SK-N-SH (cell line): ENCODE results near the gene MORN3. TPM values are rescaled to one million over a fixed set of nuclear protein-coding genes. Genes with fewer than 3 reads are reported as not detected.

Experiments used
- CTCF ChIA-PET: fragments of 300-600, 350-600 bp; formaldehyde crosslinking; extraction: SDS; loops from one replicate; lab custom pipeline; 2021; lab: Yijun Ruan, JAX
- POLR2A ChIA-PET: fragments of 350-600 bp; sonication (Branson Sonifier 250); formaldehyde crosslinking; extraction: SDS; loops from one replicate; lab custom pipeline; 2020; ENCODE audit warnings: antibody characterized with exemption, inconsistent platforms; lab: Yijun Ruan, JAX
- DNase-seq: peaks from one replicate; pipeline ENCODE4 v3.0.0; 2012
- H2AFZ ChIP-seq: fragments of 200-600 bp; sonication (generic); 2 replicates; pipeline ENCODE4 v1.8.1; 2016; ENCODE audit warnings: antibody characterized with exemption, mild to moderate bottlenecking, low read depth
- H3F3A ChIP-seq: fragments of 200-600 bp; sonication (generic); replicated peaks from 2 replicates; pipeline ENCODE3; 2016; ENCODE audit warnings: antibody characterized with exemption, mild to moderate bottlenecking; ENCODE audit not compliant: insufficient read depth
- H3K27ac ChIP-seq, 2 experiments: fragments of 200-500 bp in 1 of 2; fragments of 200-600 bp in 1 of 2; sonication (Bioruptor generic) in 1 of 2; sonication (generic), shearing (Covaris generic) in 1 of 2; 2 replicates each; pipeline versions ENCODE4 v1.5.1 to v1.6.1; 2014 to 2016; ENCODE audit warnings: low read depth in 2 of 2, inconsistent platforms in 1 of 2, low read length in 1 of 2, mild to moderate bottlenecking in 1 of 2, mixed read lengths in 1 of 2
- H3K27me3 ChIP-seq: fragments of 200-600 bp; sonication (generic), shearing (Covaris generic); 2 replicates; pipeline ENCODE4 v1.6.1; 2016; ENCODE audit warnings: mixed run types; ENCODE audit not compliant: insufficient read depth
- H3K36me3 ChIP-seq, 2 experiments: fragments of 200-500 bp in 1 of 2; fragments of 200-600 bp in 1 of 2; sonication (Bioruptor generic) in 1 of 2; sonication (generic) in 1 of 2; replicated peaks in 1 of 2; 2 replicates each; pipeline versions ENCODE3 to v1.5.1; 2014 to 2016; ENCODE audit warnings: low read length in 1 of 2, mild to moderate bottlenecking in 1 of 2; ENCODE audit not compliant: insufficient read depth in 2 of 2, control insufficient read depth in 1 of 2
- H3K4me1 ChIP-seq, 2 experiments: fragments of 200-500 bp in 1 of 2; fragments of 200-600 bp in 1 of 2; sonication (Bioruptor generic) in 1 of 2; sonication (generic), shearing (Covaris generic) in 1 of 2; 2 replicates each; pipeline versions ENCODE4 v1.5.1 to v1.6.1; 2014 to 2016; ENCODE audit warnings: low read depth in 1 of 2, low read length in 1 of 2, mixed run types in 1 of 2; ENCODE audit not compliant: insufficient read depth in 2 of 2, control insufficient read depth in 1 of 2
- H3K4me2 ChIP-seq: fragments of 200-600 bp; sonication (generic), shearing (Covaris generic); 2 replicates; pipeline ENCODE4 v1.6.1; 2017; ENCODE audit warnings: mixed run types
- H3K4me3 ChIP-seq, 2 experiments: fragments of 200-500 bp in 1 of 2; fragments of 200-600 bp in 1 of 2; sonication (Bioruptor generic) in 1 of 2; sonication (generic), shearing (Covaris generic) in 1 of 2; 2 replicates each; pipeline versions ENCODE4 v1.5.1 to v1.8.1; 2014 to 2016; ENCODE audit warnings: low read depth in 2 of 2, inconsistent platforms in 1 of 2, low read length in 1 of 2, mild to moderate bottlenecking in 1 of 2, mixed read lengths in 1 of 2, moderate library complexity in 1 of 2
- H3K79me2 ChIP-seq: fragments of 200-600 bp; sonication (generic); 2 replicates; pipeline ENCODE4 v1.8.1; 2017; ENCODE audit warnings: mild to moderate bottlenecking; ENCODE audit not compliant: insufficient read depth
- H3K9ac ChIP-seq: fragments of 200-600 bp; sonication (generic); 2 replicates; pipeline ENCODE4 v1.6.1; 2017; ENCODE audit warnings: mixed run types
- H3K9me2 ChIP-seq: fragments of 200-600 bp; sonication (generic); 2 replicates; pipeline ENCODE4 v1.6.1; 2017; ENCODE audit warnings: mixed run types
- H3K9me3 ChIP-seq: fragments of 200-600 bp; sonication (generic); 2 replicates; pipeline ENCODE4 v1.6.1; 2017; ENCODE audit warnings: mixed run types, mild to moderate bottlenecking, moderate library complexity
- H4K20me1 ChIP-seq: fragments of 200-600 bp; sonication (generic); 2 replicates; pipeline ENCODE4 v1.6.1; 2017; ENCODE audit warnings: mild to moderate bottlenecking, mixed run types; ENCODE audit not compliant: insufficient read depth
- CHD2 ChIP-seq: fragments of 150-350 bp; IDR thresholded peaks from 2 replicates; pipeline ENCODE4 v1.6.1; 2018; ENCODE audit warnings: low read length; ENCODE audit not compliant: partially characterized antibody
- ELF1 ChIP-seq: IDR thresholded peaks from 2 replicates; pipeline ENCODE4 v1.4.0; 2012
- EP300 ChIP-seq, 2 experiments: IDR thresholded peaks; 2 replicates each; pipeline versions ENCODE4 v1.4.0 to v1.6.1; 2012; ENCODE audit warnings: borderline replicate concordance in 1 of 2, low read depth in 1 of 2, low read length in 1 of 2
- EZH2phosphoT487 ChIP-seq: fragments of 200-600 bp; sonication (generic); IDR thresholded peaks from 2 replicates; pipeline ENCODE4 v1.6.1; 2017; ENCODE audit warnings: low read depth, mixed run types, mild to moderate bottlenecking, antibody characterized with exemption, moderate library complexity, borderline replicate concordance
- FOXJ3 ChIP-seq: sonication (generic); formaldehyde crosslinking; IDR thresholded peaks from 2 replicates; pipeline ENCODE4 v1.5.1; 2020; ENCODE audit warnings: mild to moderate bottlenecking, missing genetic modification reagents
- FOXM1 ChIP-seq: IDR thresholded peaks from 2 replicates; pipeline ENCODE4 v1.4.0; 2012; ENCODE audit warnings: low read depth, mild to moderate bottlenecking
- GABPA ChIP-seq: IDR thresholded peaks from 2 replicates; pipeline ENCODE4 v1.4.0; 2012; ENCODE audit warnings: low read depth, mild to moderate bottlenecking
- GATA2 ChIP-seq: sonication (generic); formaldehyde crosslinking; IDR thresholded peaks from 2 replicates; pipeline ENCODE4 v1.5.0; 2020; ENCODE audit warnings: mild to moderate bottlenecking, missing genetic modification reagents
- MEF2A ChIP-seq: IDR thresholded peaks from 2 replicates; pipeline ENCODE4 v1.4.0; 2012; ENCODE audit warnings: low read depth, borderline replicate concordance
- MXI1 ChIP-seq: IDR thresholded peaks from 2 replicates; pipeline ENCODE4 v1.6.1; 2012; ENCODE audit warnings: mild to moderate bottlenecking, low read depth, low read length, improper control_type of control experiment
- NFIC ChIP-seq: IDR thresholded peaks from 2 replicates; pipeline ENCODE4 v1.4.0; 2012; ENCODE audit warnings: borderline replicate concordance
- RAD21 ChIP-seq: IDR thresholded peaks from 2 replicates; pipeline ENCODE4 v1.6.1; 2012; ENCODE audit warnings: mild to moderate bottlenecking, low read length
- RCOR1 ChIP-seq: fragments of 150-350 bp; IDR thresholded peaks from 2 replicates; pipeline ENCODE4 v1.6.1; 2017; ENCODE audit warnings: antibody characterized with exemption, low read length
- RFX5 ChIP-seq: IDR thresholded peaks from 2 replicates; pipeline ENCODE4 v1.6.1; 2012; ENCODE audit warnings: mild to moderate bottlenecking, improper control_type of control experiment, low read length
- TAF1 ChIP-seq: IDR thresholded peaks from 2 replicates; pipeline ENCODE4 v1.6.1; 2012; ENCODE audit warnings: low read depth, mild to moderate bottlenecking, low read length, moderate library complexity, borderline replicate concordance
- TEAD4 ChIP-seq: IDR thresholded peaks from 2 replicates; pipeline ENCODE4 v1.4.0; 2012; ENCODE audit warnings: mild to moderate bottlenecking, borderline replicate concordance; ENCODE audit not compliant: insufficient read depth
- YY1 ChIP-seq: IDR thresholded peaks from 2 replicates; pipeline ENCODE4 v1.4.0; 2012; ENCODE audit warnings: low read depth, mild to moderate bottlenecking
- WGBS: methylation state at CpG from one replicate; pipeline ENCODE4 v1.1.6; 2017; ENCODE audit warnings: low lambda C conversion rate; 5-methylcytosine and 5-hydroxymethylcytosine counted together
- polyA plus RNA-seq, 3 experiments: library from polyadenylated mRNA; depleted of rRNA; stranded (reverse); fragments of >200 nt; gene quantifications; 2 replicates each; pipeline ENCODE4 v1.2.3, GENCODE V29; 2012
- TF ChIP-seq, protein P1 (sequence below): IDR thresholded peaks from 2 replicates; pipeline ENCODE4 v1.4.0; 2012; ENCODE audit warnings: low read depth, borderline replicate concordance
- TF ChIP-seq, protein P2 (sequence below): fragments of 150-350 bp; IDR thresholded peaks from 2 replicates; pipeline ENCODE4 v1.6.1; 2016; ENCODE audit warnings: mild to moderate bottlenecking, low read depth, low read length
- TF ChIP-seq, protein P3 (sequence below): fragments of 200-600 bp; sonication (generic); IDR thresholded peaks from 2 replicates; pipeline ENCODE4 v1.6.1; 2017; ENCODE audit warnings: antibody characterized with exemption, mild to moderate bottlenecking, moderate library complexity
- TF ChIP-seq, protein P4 (sequence below): fragments of 150-350 bp; IDR thresholded peaks from 2 replicates; pipeline ENCODE4 v1.6.1; 2017; ENCODE audit warnings: antibody characterized with exemption, low read length, low read depth, borderline replicate concordance

Gene MORN3
- polyA plus RNA-seq, 1 of the 3 experiments (the other 2 are of a cell fraction): 2.7 TPM

DNA sequence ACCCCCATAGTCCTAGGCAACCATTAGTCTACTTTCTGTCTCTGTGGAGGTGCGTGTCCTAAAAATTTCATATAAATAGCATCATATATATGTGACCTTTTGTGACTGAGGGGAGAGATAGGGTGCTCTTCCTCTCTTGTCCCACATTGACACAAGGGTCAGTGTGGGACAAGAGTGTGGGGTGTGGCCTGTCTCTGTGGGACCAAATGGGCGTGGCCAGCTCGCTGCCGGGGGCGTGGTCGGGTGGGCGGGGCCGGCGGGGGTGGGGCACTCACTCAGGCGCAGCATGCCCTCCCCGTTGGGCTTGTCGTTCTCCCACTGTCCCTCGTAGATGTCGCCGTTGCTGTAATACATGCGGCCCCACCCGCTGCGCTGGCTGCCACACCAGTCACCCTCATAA is 15.5 kb downstream of the MORN3 start:
- no peaks in the 10 kb centered on the region for H3K79me2 ChIP-seq
- DNase-seq: peak; percentile 55
- no peak overlapping the region for H3K9ac ChIP-seq
- H3K4me3 ChIP-seq: no peak overlapping the region
- ChIA-PET POLR2A (no interaction called here), CTCF (interaction anchor here (1.3 to 1.5 kb wide), 2 partner anchors 15 to 101 kb away, joined by 3 to 11 read pairs; partner anchors contain the start of gene MORN3)
- H3F3A ChIP-seq: peaks cover 6% of the 10 kb centered on the region
- no peaks in the 10 kb centered on the region; a peak in 1 of 4 replicates for H3K4me1 ChIP-seq
- no peak overlapping the region for H2AFZ ChIP-seq
- H4K20me1 ChIP-seq: no peaks in the 10 kb centered on the region
- no peaks in the 10 kb centered on the region for H3K36me3 ChIP-seq
- no peaks in the 10 kb centered on the region for H3K27me3 ChIP-seq
- no peak overlapping the region for H3K4me2 ChIP-seq
- H3K9me2 ChIP-seq: no peaks in the 10 kb centered on the region
- 94% methylated on average over 9 of the region's 18 CpGs for WGBS
- H3K27ac ChIP-seq: no peak overlapping the region
- TF ChIP-seq MXI1: no peak
- no peak for TF ChIP-seq FOXM1
- TF ChIP-seq EP300 (IDR thresholded peaks at IDR 0.05; ENCODE audit: borderline replicate concordance in 1 of 2, low read depth in 1 of 2, low read length in 1 of 2): no peak
- TF ChIP-seq FOXJ3 (CRISPR knock-in tag): no peak
- no peak for TF ChIP-seq RCOR1
- no peak for TF ChIP-seq MEF2A
- TF ChIP-seq EZH2phosphoT487: no peak
- no peak for TF ChIP-seq ELF1
- TF ChIP-seq GATA2 (CRISPR knock-in tag): no peak
- TF ChIP-seq TAF1: no peak
- no peak for TF ChIP-seq CHD2
- TF ChIP-seq RAD21: no peak
- TF ChIP-seq RFX5: no peak
- TF ChIP-seq NFIC: no peak
- TF ChIP-seq, protein P1, sequence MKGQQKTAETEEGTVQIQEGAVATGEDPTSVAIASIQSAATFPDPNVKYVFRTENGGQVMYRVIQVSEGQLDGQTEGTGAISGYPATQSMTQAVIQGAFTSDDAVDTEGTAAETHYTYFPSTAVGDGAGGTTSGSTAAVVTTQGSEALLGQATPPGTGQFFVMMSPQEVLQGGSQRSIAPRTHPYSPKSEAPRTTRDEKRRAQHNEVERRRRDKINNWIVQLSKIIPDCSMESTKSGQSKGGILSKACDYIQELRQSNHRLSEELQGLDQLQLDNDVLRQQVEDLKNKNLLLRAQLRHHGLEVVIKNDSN: no peak
- TF ChIP-seq YY1: no peak
- no peaks in the 10 kb centered on the region for H3K9me3 ChIP-seq

DNA sequence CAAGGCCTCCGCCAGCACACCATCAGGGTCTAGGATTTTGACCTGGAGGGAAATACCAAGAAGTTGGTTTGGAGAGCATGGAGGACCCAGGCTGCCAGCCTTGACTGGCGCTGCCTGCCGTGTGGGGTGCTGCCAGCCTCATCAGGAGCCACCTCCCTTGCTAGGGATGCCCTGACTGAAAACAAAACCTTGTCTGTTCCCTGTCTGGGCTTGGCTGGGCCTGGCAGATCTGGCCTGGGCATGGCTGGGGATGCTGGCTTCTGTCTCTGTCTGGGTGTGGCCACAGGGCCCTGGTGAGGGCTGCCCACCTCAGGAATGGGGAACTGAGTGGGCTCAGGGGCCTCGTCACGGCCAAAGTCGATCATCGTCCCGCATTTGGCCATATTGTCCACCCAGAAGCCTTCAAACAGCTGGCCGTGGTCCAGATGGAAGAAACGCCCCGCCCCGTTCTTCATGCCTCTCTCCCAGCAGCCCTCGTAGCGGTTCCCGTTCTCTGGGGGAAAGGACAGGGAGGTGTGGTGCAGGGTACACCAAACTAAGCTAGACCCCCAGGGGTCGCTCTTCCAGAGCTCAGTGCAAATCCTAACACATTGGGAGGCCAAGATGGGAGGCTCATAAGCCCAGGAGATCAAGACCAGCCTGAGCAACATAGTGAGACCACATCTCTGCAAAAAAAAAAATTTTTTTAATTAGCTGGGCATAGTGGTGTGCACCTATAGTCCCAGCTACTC is 16.5 kb downstream of the MORN3 start:
- H3K9me2 ChIP-seq: no peaks in the 10 kb centered on the region
- H3K4me3 ChIP-seq: no peak overlapping the region
- H3K36me3 ChIP-seq: no peaks in the 10 kb centered on the region
- H4K20me1 ChIP-seq: no peaks in the 10 kb centered on the region
- POLR2A ChIA-PET: no interaction called here
- H3K9me3 ChIP-seq: no peaks in the 10 kb centered on the region
- no peak overlapping the region for H3K9ac ChIP-seq
- H2AFZ ChIP-seq: no peak overlapping the region
- H3K27me3 ChIP-seq: no peaks in the 10 kb centered on the region
- 98% methylated on average over 11 of the region's 16 CpGs for WGBS
- DNase-seq: no peak
- no peaks in the 10 kb centered on the region for H3K4me1 ChIP-seq
- H3K27ac ChIP-seq: no peak overlapping the region
- H3K79me2 ChIP-seq: no peaks in the 10 kb centered on the region
- no peak overlapping the region for H3K4me2 ChIP-seq
- H3F3A ChIP-seq: peaks cover 6% of the 10 kb centered on the region
- CTCF ChIA-PET: interaction anchor here (1.3 to 1.5 kb wide), 3 partner anchors 16 to 210 kb away, joined by 3 to 11 read pairs (median 4); partner anchors contain the start of gene MORN3
- TF ChIP-seq GATA2 (CRISPR knock-in tag): no peak
- TF ChIP-seq, protein P1: no peak
- TF ChIP-seq, protein P2, sequence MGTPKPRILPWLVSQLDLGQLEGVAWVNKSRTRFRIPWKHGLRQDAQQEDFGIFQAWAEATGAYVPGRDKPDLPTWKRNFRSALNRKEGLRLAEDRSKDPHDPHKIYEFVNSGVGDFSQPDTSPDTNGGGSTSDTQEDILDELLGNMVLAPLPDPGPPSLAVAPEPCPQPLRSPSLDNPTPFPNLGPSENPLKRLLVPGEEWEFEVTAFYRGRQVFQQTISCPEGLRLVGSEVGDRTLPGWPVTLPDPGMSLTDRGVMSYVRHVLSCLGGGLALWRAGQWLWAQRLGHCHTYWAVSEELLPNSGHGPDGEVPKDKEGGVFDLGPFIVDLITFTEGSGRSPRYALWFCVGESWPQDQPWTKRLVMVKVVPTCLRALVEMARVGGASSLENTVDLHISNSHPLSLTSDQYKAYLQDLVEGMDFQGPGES: no peak
- TF ChIP-seq, protein P3, sequence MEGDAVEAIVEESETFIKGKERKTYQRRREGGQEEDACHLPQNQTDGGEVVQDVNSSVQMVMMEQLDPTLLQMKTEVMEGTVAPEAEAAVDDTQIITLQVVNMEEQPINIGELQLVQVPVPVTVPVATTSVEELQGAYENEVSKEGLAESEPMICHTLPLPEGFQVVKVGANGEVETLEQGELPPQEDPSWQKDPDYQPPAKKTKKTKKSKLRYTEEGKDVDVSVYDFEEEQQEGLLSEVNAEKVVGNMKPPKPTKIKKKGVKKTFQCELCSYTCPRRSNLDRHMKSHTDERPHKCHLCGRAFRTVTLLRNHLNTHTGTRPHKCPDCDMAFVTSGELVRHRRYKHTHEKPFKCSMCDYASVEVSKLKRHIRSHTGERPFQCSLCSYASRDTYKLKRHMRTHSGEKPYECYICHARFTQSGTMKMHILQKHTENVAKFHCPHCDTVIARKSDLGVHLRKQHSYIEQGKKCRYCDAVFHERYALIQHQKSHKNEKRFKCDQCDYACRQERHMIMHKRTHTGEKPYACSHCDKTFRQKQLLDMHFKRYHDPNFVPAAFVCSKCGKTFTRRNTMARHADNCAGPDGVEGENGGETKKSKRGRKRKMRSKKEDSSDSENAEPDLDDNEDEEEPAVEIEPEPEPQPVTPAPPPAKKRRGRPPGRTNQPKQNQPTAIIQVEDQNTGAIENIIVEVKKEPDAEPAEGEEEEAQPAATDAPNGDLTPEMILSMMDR: no peak
- TF ChIP-seq, protein P4, sequence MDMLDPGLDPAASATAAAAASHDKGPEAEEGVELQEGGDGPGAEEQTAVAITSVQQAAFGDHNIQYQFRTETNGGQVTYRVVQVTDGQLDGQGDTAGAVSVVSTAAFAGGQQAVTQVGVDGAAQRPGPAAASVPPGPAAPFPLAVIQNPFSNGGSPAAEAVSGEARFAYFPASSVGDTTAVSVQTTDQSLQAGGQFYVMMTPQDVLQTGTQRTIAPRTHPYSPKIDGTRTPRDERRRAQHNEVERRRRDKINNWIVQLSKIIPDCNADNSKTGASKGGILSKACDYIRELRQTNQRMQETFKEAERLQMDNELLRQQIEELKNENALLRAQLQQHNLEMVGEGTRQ: no peak
- TF ChIP-seq RFX5: no peak
- TF ChIP-seq GABPA: no peak
- no peak for TF ChIP-seq TEAD4
